ACC112 (cell line): ENCODE results near the gene TGFBI.

Experiments used
- H2AFZ ChIP-seq: fragments of 200-600 bp; sonication (generic); one replicate; pipeline ENCODE4 v1.6.0; 2017; ENCODE audit warnings: antibody characterized with exemption, low read length; ENCODE audit not compliant: unreplicated experiment
- H3K27ac ChIP-seq: fragments of 200-600 bp; sonication (generic); 2 replicates; pipeline ENCODE4 v1.5.1; 2014; ENCODE audit warnings: low read depth, mild to moderate bottlenecking, antibody characterized with exemption, low read length, moderate library complexity
- H3K27me3 ChIP-seq: fragments of 200-600 bp; sonication (generic); 2 replicates; pipeline ENCODE4 v1.6.1; 2014; ENCODE audit warnings: mild to moderate bottlenecking, antibody characterized with exemption, low read length, moderate library complexity, mixed read lengths; ENCODE audit not compliant: insufficient read depth
- H3K36me3 ChIP-seq: fragments of 200-600 bp; sonication (generic); 2 replicates; pipeline ENCODE4 v1.6.1; 2016; ENCODE audit warnings: mild to moderate bottlenecking, antibody characterized with exemption, low read length, moderate library complexity, mixed read lengths; ENCODE audit not compliant: insufficient read depth
- H3K4me1 ChIP-seq: fragments of 200-600 bp; sonication (generic); one replicate; pipeline ENCODE4 v1.6.1; 2016; ENCODE audit warnings: low read length, mixed read lengths; ENCODE audit not compliant: insufficient read depth, unreplicated experiment, control insufficient read depth
- H3K4me3 ChIP-seq: fragments of 200-600 bp; sonication (generic); 2 replicates; pipeline ENCODE4 v1.5.1; 2014; ENCODE audit warnings: mild to moderate bottlenecking, low read depth, low read length
- H3K79me2 ChIP-seq: fragments of 200-600 bp; sonication (generic); one replicate; pipeline ENCODE4 v1.6.0; 2016; ENCODE audit warnings: low read length; ENCODE audit not compliant: control insufficient read depth, unreplicated experiment, insufficient read depth

The TGFBI gene

DNA sequence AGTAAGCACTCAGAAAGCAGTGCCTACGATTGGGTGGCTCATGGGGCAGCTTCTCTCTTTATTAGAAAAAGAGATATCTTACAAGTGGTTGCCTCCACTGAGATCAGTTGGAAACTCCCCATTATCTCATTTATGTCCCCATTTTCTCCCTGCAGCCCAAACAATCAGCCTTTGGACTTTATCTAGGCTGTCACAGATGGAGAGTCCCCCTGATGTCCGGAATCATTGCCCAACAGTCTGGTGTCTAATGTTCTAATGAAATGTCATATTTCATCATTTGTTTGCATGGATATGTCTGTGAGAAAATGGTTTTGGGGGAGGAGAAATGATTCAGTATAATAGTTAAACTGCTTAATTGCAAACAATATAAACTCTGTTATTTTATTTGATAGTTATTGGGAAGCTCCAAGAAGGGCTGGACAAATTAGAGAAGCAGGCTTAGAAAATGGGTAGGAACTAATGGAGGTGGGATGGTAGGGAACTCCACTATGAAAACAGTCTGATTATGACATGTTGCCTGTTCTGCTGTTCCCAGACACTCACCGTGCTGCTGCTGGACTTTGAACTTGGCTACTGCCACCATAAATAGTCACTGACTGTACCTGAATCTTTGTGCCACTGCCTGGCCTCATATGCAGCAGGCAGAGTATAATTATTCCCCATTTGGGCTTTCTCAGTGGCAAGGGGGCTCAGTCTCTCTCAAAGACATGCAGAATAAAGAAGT lies 65.6 kb downstream of the TGFBI start:
- Histone ChIP-seq H2AFZ (no peak overlapping the region), H3K36me3 (no peaks in the 10 kb centered on the region), H3K4me3 (no peak overlapping the region), H3K79me2 (no peaks in the 10 kb centered on the region), H3K4me1 (no peaks in the 10 kb centered on the region), H3K27me3 (peaks cover 22% of the 10 kb centered on the region), H3K27ac (no peak overlapping the region)

DNA sequence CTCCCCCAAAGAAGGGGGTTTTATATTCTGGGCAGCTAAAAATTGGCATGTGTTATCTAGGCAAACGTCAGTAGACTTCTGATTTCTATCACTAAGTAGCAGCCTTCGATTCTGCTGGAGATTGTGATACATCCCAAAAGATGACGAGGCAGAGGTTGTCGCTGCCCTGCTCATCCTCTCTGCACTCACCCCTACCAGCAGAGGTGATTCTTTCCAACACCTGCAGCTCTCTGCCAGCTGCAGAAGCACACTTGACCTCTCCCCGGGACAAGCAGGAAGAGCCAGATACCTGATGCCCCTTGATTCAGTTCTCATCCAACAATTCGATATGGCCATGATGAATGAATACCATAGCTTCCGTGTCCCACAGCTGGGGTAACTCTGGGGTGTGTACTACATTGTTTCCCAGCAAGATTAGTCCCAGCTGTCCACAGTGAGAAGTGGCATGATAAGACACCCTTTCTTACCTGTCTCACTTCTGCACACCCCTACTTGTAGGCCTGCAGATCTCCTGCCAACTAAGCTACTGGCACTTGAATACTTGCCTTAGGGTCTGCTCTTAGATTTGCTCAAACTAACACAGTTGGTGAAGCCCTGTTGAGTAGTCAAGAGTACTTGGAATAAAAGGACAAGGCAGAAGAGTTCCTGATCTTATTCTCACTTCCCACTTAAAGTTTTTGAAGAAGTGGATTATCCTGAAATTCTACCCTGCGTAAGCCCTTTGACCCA lies 66.3 kb downstream of the TGFBI start:
- Histone ChIP-seq H3K36me3 (no peaks in the 10 kb centered on the region), H3K27me3 (peaks cover 22% of the 10 kb centered on the region), H3K4me1 (no peaks in the 10 kb centered on the region), H3K79me2 (no peaks in the 10 kb centered on the region), H3K27ac (no peak overlapping the region), H3K4me3 (no peak overlapping the region), H2AFZ (no peak overlapping the region)

DNA sequence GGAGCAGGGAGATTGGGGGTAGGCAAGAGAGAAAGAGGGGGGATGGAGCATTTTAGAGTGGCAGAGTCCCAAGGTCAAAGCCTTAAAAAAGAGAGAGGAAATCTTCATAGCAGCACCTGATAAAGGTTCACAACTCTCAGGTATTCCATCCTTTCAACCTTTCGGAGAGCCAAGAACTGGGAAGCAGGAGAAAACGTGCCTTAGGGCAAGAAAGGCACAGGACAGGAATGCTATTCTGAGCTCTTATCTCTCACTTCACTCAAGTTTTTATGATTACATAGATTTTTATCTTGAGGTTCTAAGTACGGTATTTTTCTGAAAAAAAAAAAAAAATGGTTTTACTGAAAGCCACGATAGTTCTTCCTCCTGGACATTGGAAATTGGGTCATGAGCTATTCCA lies 69.4 kb downstream of the TGFBI start:
- Histone ChIP-seq H3K4me3 (no peak overlapping the region), H3K79me2 (no peaks in the 10 kb centered on the region), H3K36me3 (no peaks in the 10 kb centered on the region), H3K4me1 (no peaks in the 10 kb centered on the region), H2AFZ (no peak overlapping the region), H3K27me3 (peaks cover 27% of the 10 kb centered on the region), H3K27ac (no peak overlapping the region)

DNA sequence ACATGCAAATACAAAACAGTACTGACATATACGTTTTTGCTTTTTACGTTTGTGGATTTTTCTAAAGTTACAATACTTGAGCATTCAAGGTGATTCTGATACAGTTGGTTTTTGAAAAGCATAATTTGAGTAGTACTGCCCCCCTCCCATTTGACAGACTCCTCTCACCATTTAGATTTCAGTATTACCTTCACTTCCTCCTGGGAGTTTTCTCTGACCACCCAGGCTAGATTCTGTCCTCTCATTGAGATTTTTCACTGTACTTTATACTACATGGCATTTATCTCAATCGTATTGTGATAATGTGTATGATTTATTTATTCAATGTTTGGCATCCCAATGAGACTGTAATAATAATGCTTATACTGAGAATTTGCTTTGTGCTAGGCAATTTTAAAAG lies 71.1 kb downstream of the TGFBI start:
- no peak overlapping the region for H3K4me3 ChIP-seq
- no peaks in the 10 kb centered on the region for H3K36me3 ChIP-seq
- H3K79me2 ChIP-seq = no peaks in the 10 kb centered on the region
- peaks cover 25% of the 10 kb centered on the region for H3K27me3 ChIP-seq
- H3K4me1 ChIP-seq = no peaks in the 10 kb centered on the region
- no peak overlapping the region for H3K27ac ChIP-seq
- H2AFZ ChIP-seq = no peak overlapping the region

DNA sequence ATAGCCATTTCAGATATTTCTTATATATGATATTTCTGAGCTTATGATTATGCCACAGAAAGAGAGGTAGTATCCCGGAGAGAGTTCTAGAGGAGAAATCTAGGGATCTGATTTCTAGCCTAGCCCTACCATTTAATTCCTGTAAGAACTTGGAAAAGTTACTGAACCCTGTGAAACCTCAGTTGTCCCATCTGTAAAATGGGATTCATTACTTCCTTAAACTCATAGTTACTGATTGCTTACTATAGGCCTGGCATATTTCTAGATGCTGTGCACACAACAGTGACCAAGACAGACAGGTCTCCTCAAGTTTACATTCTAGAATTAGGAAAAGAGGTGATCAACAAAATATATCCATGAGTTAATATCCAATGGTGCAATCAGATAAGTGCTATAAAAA lies 73.1 kb downstream of the TGFBI start:
- Histone ChIP-seq H3K4me1 (no peaks in the 10 kb centered on the region), H3K27me3 (peaks cover 19% of the 10 kb centered on the region), H3K36me3 (no peaks in the 10 kb centered on the region), H3K27ac (no peak overlapping the region), H2AFZ (no peak overlapping the region), H3K79me2 (no peaks in the 10 kb centered on the region), H3K4me3 (no peak overlapping the region)

DNA sequence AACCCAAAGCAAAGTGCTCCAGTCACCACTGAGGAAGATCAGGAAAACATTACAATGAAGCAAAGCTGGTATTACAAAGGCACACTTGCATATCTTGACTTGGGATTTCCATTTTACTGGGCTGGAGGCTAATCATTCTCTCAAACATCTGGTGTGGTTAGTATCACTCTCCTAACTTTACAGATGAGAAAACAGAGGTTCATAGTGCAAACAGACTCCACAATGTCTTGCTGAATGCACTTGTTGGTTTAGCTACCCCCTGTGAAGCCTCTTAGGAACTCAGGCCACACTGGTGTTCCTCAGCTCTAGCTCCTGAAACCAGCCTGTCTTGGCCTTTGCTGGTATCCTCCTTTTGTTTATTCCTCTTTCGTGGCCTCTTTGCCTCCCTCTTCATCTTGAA lies 74.3 kb downstream of the TGFBI start:
- no peak overlapping the region for H3K4me3 ChIP-seq
- H3K4me1 ChIP-seq = no peaks in the 10 kb centered on the region
- H3K79me2 ChIP-seq = no peaks in the 10 kb centered on the region
- no peak overlapping the region for H3K27ac ChIP-seq
- H3K36me3 ChIP-seq = no peaks in the 10 kb centered on the region
- H2AFZ ChIP-seq = no peak overlapping the region
- H3K27me3 ChIP-seq = peaks cover 17% of the 10 kb centered on the region

DNA sequence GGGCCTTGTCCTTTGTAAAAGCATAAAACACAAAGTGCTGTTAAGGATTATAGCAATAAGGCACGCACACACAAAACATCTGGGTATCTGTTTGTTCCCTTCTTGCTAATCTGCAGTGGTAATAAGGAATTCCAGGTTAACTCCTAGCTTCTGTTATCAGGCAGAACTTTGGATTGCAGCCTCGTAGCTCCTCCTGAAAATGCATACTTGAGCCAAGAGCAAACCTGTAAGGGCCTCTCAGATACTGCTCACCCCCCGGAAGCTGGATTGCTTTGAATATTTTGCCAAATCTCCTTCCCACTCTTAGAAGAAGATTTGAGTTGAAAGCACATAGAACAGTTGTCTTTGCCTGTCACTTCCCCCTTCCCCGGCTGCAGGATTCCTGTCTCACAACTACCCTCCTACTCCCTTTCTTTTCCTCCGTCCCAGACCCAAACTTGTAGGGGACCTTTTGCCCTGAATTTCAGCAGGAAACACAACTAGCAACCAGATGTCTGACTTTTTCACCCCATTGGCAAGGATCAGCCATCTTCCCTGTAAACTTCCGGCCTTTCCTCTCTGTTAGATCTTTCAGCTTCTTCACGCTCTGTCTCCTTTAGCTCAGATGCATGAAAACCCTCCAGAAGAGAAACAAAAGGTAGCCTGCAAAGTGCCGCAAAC lies 75.6 kb downstream of the TGFBI start:
- H3K4me1 ChIP-seq = no peaks in the 10 kb centered on the region
- no peak overlapping the region for H3K27ac ChIP-seq
- no peaks in the 10 kb centered on the region for H3K36me3 ChIP-seq
- peaks cover 19% of the 10 kb centered on the region for H3K27me3 ChIP-seq
- no peaks in the 10 kb centered on the region for H3K79me2 ChIP-seq
- no peak overlapping the region for H2AFZ ChIP-seq
- H3K4me3 ChIP-seq = no peak overlapping the region

DNA sequence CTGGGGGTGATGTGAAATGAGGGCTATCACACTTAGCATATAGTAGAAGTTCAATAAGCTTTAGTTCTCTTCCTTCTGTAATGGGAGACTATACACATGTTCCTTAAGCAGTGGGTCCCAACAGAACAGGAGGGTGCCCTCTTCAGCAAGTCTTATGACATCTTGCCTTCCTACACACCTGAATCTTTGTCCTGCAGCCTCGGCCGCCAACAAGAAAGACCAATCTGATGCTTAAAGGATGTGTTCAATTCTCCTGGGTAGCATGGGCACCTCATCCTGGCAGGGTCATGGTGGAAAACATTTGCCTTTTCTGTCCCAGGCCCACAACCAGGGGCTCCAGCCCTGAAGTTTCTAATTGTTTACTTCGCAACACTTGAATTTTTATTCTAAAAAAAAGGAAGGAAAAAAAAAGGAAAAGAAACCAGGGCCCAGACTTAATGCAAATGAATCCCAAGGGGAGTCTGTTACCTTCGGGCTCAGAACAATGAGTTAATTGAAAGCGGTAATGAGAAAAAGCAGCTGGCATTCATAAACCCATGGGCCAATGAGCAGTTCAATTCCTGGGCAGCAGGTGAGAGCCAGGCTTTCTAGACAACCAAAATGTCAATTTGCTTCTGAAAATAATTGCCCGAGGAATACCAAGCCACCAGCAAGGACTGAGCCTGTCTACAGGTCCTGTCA lies 77.7 kb downstream of the TGFBI start:
- Histone ChIP-seq H3K36me3 (no peaks in the 10 kb centered on the region), H3K27ac (no peak overlapping the region), H2AFZ (no peak overlapping the region), H3K27me3 (peaks cover 14% of the 10 kb centered on the region), H3K4me1 (no peaks in the 10 kb centered on the region), H3K4me3 (no peak overlapping the region), H3K79me2 (no peaks in the 10 kb centered on the region)

DNA sequence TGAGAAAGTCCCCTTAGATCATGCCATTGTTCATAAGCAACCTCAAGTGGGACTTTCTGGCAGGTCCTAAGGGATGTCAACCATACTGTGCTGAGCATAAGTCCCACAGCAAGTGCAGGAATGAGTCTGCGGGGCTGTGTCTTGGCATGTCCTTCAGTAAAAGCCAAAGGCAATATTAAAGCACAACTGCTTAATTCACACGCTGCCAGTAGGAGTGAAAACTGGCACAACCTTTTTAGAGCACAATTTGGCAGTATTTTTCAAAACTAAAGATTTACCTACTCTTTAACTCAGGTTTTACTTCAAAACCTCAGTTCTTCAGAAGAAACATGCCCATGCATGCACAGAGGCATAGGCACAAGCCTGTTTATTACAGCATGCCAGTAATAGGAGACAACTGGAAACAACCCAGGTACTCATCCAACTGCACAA lies 79.4 kb downstream of the TGFBI start:
- Histone ChIP-seq H3K4me1 (no peaks in the 10 kb centered on the region), H3K4me3 (no peak overlapping the region), H3K79me2 (no peaks in the 10 kb centered on the region), H3K27ac (no peak overlapping the region), H3K27me3 (peaks cover 22% of the 10 kb centered on the region), H2AFZ (no peak overlapping the region), H3K36me3 (no peaks in the 10 kb centered on the region)

DNA sequence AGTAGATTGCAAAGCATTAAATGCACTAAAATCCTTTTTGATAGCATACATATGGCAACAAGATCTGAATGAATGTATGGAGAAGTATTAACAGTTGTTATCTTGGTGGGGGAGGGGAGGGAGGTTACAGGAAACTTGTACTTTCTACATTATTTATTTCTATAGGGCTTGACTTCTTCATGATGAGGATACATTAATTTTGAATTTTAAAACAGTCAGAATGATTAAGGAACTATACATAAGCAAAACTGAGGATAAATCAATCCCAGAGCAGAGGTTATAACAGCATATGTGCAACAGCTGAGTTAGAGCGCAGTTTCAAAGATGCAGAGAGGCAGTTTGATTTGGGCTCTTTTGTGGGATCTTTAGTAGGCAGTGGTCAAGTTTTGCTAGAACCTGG lies 80.0 kb downstream of the TGFBI start:
- no peaks in the 10 kb centered on the region for H3K36me3 ChIP-seq
- no peak overlapping the region for H2AFZ ChIP-seq
- H3K4me1 ChIP-seq = no peaks in the 10 kb centered on the region

More for the DNA sequence above, 80.0 kb downstream of the TGFBI start:
- Histone ChIP-seq H3K27ac (no peak overlapping the region), H3K79me2 (no peaks in the 10 kb centered on the region), H3K4me3 (no peak overlapping the region), H3K27me3 (peaks cover 25% of the 10 kb centered on the region)
